Gastrocnemius medialis (tissue), 4 donors: Measurements from ENCODE around the gene PPP1R9B.

Experiments used
- POLR2A ChIP-seq, 2 donors: fragments of 450-650 bp; IDR thresholded peaks; one replicate each; pipeline ENCODE4 v1.6.1; 2017; ENCODE audit warnings: antibody characterized with exemption in 2 of 2, mild to moderate bottlenecking in 2 of 2, moderate library complexity in 2 of 2
- TF ChIP-seq, protein P1 (sequence below), 5 experiments: fragments of 450-650 bp in 3 of 5; fragments of 200-600 bp in 2 of 5; sonication (generic) in 2 of 5; IDR thresholded peaks in 4 of 5; conservative IDR thresholded peaks in 1 of 5; 1 replicate in 4 of 5; 2 replicates in 1 of 5; pipeline ENCODE4 v1.5.1; 2016 to 2019; ENCODE audit warnings: antibody characterized with exemption in 5 of 5, mild to moderate bottlenecking in 3 of 5, moderate library complexity in 3 of 5

DNA sequence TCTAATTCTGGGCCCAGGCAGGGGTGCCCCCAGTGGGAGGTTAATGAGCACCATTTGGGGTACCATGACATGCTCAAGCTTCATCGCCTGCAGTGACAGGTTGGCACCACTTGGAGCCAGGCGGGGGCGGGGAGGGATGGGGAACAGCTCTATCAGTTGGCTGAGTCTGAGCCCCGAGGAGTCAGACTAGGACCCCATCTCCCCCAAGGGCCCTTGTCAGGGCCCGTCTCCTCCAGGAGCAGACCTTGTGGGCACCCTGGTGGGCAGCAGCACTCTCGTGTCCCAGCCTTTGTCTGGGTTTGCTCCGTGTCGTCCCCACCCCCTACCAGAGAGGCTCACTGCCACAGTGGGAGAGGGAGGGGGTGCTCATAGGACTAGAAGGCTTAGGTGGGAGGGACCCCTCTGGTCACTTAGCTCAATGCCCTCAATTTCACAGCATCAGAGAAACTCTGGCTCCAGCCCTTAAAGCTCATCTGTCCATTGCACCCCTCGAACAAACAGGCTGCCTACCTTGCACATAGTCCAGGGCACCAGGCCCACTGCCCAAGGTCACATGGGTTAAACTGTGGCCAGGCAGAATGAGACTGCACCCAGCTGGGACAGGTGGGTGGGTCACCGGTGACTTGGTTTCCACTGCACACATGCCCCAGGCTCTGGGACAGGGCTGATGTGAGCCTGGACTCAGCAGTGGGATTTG lies 4.1 kb downstream of the PPP1R9B start:
- TF ChIP-seq, protein P1, sequence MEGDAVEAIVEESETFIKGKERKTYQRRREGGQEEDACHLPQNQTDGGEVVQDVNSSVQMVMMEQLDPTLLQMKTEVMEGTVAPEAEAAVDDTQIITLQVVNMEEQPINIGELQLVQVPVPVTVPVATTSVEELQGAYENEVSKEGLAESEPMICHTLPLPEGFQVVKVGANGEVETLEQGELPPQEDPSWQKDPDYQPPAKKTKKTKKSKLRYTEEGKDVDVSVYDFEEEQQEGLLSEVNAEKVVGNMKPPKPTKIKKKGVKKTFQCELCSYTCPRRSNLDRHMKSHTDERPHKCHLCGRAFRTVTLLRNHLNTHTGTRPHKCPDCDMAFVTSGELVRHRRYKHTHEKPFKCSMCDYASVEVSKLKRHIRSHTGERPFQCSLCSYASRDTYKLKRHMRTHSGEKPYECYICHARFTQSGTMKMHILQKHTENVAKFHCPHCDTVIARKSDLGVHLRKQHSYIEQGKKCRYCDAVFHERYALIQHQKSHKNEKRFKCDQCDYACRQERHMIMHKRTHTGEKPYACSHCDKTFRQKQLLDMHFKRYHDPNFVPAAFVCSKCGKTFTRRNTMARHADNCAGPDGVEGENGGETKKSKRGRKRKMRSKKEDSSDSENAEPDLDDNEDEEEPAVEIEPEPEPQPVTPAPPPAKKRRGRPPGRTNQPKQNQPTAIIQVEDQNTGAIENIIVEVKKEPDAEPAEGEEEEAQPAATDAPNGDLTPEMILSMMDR (IDR thresholded peaks at IDR 0.05 in 4 of 5, conservative IDR thresholded peaks at IDR 0.05 in 1 of 5) = peak in 2 of 5 experiments; percentile 13 to 24
- TF ChIP-seq POLR2A (IDR thresholded peaks at IDR 0.05) = peak in 1 of 2 donors; percentile 31
